NOMO-1 (cell line): ENCODE measurements around the gene CLDN7.

Source experiments
- DNase-seq, 2 experiments: peaks; one replicate each; lab custom pipeline; 2025; ENCODE audit not compliant: unreplicated experiment in 2 of 2; lab: John Stamatoyannopoulos, UW

Gene CLDN7

GRCh38 chr17:7221278-7222092, 40.8 kb downstream of the CLDN7 start:
- DNase-seq: no peak

GRCh38 chr17:7220593-7221277, 41.5 kb downstream of the CLDN7 start:
- peak; percentile 53 to 71 for DNase-seq

DNA sequence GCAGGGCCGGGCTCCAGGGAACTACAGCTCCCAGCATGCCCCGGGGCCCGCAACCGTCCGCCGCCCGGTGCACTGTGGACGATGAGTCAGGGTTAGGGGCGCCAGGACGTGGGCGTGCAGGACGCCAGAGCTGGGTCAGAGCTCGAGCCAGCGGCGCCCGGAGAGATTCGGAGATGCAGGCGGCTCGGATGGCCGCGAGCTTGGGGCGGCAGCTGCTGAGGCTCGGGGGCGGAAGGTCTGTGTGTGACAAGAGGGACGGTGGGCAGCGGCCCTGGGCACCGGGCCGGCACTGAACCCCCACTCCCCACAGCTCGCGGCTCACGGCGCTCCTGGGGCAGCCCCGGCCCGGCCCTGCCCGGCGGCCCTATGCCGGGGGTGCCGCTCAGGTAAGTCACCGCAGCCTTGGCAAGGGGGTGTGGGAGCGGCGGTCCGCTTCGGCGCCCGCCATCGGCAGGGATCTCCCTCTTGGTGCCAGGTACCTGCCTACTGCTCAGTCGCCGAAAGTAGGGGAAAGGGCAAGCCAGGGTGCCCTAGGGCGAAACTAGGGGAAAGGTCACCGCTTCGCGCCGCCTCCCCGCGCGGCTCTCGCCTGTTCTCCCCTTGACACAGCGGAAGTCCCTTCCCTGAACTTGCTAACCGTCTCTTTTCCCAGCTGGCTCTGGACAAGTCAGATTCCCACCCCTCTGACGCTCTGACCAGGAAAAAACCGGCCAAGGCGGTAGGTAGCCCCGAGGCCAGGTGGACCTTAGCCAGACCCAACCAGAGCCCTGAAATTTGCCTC, 42.3 kb downstream of the CLDN7 start, which contains the start of the genes ACADVL and DLG4:
ACADVL (plus strand) TSS at position 127 of the 781 bp plus-strand sequence; CDS start at position 174, 47 bp downstream.
DLG4 (minus strand) TSS at position 25 of the 781 bp plus-strand sequence.
- peak; percentile 72 to 79 for DNase-seq

GRCh38 chr17:7219229-7219811, 43.0 kb downstream of the CLDN7 start:
- no peak for DNase-seq

DNA sequence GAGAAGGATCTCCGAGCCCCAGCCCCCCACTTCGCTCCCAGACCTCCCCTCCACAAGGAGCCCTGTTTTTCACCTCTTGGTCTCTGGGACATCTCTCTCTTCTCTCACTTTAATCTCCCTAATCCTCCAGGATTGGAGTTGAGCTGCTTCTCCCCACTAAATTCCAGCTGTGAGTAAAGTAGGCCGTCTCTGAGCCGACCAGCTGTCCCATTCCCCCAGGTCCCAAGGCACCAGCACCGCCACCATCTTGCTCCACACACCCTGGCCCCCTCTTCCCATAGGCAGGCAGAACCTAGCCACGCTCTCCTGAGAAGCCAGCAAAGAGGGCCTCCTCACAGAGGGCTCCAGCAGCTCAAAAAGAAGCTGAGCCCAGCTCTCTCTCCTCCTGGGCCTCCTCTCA, 43.5 kb downstream of the CLDN7 start:
- DNase-seq: no peak

- no peak for DNase-seq
Observed at GRCh38 chr17:7218166-7218565, 44.1 kb downstream of the CLDN7 start.

- DNase-seq: peak; percentile 56
Observed at GRCh38 chr17:7217113-7217987, 44.9 kb downstream of the CLDN7 start.

GRCh38 chr17:7216242-7217112, 45.8 kb downstream of the CLDN7 start:
- DNase-seq: no peak

DNA sequence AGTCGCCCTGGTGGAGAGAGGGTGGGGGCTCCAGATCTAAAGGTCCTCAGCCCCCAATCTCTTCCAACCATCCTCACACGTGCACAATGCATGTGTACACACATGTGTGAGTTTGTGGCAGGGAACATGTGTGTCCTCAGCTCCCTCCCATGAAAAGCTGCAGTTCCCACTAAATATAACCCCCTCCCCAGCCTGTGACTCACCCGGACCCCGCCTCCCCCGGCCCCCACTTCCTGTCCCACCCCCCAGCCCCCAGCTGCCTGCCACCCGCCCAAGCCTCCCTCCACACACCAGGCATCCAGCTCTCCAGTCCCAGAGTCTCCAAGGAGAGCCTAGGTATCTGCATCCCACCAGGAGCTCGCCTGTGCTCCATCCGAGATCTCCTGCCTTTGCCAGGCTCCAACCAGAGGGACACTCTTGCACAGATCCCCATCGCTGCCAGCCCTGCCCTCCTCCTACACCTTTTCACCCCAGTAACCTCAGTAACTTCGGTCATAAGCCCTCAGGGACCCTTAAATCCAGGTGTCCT, 46.6 kb downstream of the CLDN7 start:
- no peak for DNase-seq

DNA sequence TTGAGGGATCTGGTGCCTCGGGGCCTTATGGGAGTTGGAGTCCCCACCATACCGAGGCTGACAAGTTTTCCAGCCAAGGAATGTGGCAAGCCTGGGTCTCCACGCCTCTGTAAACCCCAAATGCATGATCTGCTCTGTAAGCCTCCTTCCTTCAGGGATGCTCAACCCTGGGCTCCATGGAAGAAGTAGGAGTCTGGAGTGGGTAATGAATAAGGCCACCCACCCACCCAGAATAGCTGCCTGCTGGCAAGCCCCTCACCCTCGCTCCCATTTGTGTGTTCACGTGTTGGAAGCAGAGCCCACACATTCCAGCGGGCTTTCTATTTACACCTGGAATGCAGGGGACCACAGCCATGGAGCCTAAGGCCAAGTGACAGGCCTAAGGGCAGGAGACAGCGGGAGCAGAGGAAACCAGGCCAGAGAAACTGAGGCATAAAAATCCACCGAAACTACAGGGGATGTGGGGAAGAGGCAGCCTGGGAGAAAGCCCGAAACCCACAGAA, 47.1 kb downstream of the CLDN7 start:
- DNase-seq: no peak

- peak; percentile 95 to 98 for DNase-seq
Observed at GRCh38 chr17:7214300-7215135, 47.8 kb downstream of the CLDN7 start.

DNA sequence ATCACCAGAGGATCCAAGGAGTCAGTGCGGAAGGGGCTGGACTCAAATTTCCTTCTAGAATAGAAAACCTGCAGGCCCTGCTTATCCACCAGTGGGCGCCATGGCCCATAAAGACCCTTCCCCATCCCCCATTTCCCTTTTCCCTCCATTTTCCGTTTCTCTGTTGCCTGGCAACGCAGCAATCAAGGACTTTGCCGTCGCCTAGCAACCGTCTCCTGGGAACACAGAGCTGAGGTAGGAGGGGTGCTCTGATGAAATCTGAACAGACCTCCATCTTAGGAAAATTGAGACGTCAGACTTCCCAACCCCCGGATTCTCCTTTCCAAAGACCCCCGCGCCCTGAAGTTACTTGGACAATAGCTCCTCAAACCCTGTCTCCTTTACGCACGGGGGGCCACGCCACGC, 48.4 kb downstream of the CLDN7 start:
- DNase-seq: peak; percentile 59 to 72

GRCh38 chr17:7211491-7212273, 50.6 kb downstream of the CLDN7 start:
- no peak for DNase-seq
